NCI-H1694 treated with DMSO at 0.1 percent for 48 hours (cell line): ENCODE measurements around the gene EID1.
"Not testable (repeated sequence)": the region's sequence is repeated elsewhere in the genome, so short reads cannot be mapped to it uniquely, and the experiment has no call there.

Experiments
- DNase-seq: peaks from one replicate; lab custom pipeline; 2025; lab: John Stamatoyannopoulos, UW

The EID1 gene

DNA sequence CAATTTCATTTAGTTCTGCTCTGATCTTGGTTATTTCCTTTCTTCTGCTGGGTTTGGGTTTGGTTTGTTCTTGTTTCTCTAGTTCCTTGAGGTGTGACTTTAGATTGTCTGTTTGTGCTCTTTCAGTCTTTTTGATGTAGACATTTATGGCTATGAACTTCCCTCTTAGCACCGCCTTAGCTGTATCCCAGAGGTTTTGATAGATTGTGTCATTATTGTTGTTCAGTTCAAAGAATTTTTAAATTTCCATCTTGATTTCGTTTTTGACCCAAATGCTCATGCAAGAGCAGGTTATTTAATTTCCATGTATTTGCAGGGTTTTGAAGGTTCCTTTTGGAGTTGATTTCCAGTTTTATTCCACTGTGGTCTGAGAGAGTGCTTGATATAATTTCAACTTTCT is 32.6 kb downstream of the EID1 start:
- DNase-seq = not testable (repeated sequence)

DNA sequence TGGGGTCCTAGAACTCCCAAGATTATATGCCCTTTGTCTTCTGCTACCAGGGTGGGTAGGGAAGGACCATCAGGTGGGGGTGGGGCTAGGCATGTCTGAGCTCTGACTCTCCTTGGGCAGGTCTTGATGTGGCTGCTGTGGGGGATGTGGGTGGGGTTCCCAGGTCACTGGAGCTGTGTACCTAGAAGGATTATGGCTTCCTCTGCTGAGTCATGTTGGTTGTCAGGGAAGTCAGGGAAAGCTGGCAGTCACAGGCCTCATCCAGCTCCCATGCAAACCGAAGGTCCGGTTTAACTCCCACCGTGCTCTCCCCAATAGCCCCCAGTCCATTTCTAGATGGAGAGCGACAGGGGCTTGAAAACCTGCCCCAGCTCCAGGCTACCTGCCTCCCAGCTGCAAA is 35.2 kb downstream of the EID1 start:
- no peak for DNase-seq

DNA sequence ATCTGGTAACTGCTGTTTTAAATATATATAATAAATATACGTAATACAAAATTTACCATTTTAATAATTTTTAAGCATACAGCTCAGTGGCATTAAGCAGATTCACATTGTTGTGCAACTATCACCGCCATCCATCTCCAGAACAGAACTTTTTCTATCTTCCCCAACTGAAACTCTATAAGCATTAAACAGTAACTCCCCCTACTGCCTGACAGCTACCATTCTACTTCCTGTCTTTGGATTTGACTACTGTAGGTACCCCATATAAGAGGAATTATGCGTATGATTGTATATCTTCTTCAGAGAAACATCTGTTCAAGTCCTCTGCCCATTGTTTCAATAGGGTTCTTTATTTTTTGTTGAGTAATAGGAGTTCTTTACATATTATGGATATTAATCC is 36.8 kb downstream of the EID1 start:
- DNase-seq = no peak

DNA sequence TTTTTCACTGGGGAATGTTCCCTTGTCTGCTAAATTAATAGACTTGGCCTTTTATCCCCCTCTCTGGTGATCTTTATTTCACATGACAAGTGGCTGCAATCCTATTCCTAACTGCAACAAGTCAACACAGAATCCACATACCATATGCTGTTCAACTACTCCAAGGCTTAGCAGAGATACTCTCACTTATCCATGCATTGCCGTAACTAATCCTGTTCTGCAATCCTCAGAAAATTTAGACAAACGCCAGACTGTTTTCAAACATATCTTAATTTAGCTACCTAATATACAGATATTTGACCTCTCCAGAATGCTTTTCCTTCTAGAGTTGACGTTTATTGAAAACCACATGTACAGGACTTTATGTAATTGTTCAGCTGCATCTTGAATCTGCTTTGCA is 37.9 kb downstream of the EID1 start:
- DNase-seq = no peak

GRCh38 chr15:48916721-48917120 is 38.8 kb downstream of the EID1 start:
- DNase-seq = no peak

DNA sequence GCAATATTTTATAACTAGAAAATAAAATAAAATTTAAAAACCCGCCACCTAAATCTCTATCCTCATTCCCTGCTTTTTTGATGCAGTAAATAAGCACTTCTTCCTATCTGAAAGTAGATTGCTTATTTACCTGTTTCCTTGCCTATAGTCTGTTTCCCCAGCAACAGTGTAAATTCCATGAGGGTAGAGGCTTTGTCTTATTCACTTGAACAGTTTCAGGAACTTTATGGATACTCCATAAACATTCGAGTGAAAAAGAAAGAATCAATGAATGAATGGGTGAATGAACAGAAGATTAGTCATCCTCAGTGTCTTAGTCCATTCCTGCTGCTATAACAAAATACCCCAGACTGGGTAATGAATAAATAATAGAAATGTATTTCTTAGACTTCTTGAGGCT is 44.1 kb downstream of the EID1 start:
- no peak for DNase-seq

DNA sequence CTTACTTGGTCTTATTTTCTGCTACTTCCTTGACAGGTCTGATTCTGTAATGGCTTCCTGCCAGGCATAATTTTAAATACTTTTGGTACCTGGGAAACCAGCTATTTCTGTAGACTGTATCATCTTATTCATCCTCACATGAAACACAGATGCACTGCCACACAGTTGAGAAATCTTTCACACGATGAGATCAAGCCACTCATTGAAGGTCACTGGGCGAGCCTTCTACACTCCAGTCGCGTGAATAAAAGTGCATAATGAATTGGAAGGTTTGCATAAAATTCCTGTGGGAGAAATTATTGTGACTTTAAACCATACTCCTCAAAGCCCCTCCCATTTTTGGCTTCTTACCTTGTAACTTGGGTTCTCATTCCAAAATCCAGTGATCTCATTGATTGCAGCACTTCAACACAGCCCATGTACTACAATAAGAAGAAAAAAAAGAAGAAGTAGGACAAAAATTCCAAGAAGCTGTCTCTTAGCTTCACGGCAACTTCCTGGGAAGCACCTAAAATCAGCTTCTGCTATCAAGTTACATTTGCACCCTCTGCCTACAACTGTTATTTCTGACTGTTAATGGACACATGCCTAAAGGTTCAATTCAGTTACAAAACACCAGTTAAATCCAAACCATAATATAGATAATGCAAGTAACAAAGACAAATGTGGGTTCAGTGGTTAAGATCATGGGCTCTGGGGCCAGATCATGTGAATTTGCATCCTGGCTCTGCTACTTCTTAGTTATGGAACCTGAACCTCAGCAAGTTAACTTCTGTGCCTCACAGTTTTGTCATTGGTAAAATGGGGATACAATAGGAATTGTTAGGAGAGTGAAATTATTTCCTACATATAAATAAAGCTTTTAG is 46.8 kb downstream of the EID1 start:
- no peak for DNase-seq

DNA sequence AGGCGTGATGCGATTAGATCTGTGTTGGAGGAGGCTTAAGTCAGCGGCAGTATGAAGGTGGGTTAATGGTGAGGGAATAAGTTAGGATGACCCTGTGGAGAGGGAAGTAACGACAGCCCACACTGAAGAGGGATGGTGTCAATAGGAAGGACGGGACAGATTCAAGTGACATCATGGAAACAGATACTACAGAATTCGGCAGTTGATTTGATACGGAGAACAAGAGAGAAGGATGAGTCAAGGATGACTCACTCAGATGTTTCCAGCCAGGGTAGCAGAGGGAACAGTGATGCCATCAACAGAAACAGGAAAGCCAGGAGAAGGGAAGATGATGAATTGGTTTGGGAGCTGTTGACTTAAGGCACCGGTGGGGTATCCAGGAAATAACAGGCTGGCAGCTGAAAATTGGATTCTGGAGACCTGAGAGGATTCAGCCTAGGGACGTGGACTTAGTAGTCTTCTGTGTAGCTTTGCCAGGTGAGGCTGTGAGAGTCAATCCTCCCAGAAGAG is 47.8 kb downstream of the EID1 start:
- no peak for DNase-seq

DNA sequence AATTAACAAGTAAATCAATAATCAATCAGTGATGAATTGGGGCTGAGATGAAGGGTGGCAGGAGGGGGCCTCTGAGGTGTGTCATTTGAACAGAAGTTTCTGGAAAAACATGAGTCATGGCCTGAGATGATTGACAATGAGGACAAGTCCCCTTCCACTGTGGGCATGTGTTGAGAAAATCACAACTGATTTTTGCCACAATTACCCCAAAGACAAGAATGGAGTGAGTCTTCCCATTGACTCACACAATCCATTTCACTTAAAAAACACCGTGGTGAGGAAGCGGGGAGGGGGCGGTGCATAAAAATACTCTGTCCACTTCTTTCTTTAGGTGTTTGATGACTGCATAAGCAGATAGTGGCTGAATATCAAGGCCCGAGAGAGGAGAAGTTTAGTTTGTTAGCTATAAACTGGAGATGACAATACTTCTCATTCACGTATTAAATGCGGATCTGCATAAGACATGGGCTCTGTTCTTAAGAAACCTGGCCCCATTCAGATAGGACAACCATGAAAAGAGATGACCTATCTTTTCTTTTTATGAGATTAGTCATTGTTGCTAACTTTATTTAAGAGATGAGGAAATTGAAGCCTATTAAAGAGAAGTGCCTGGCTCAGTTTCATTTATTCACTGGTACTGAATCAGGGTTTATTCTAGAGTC is 51.1 kb downstream of the EID1 start:
- DNase-seq = no peak

- DNase-seq = no peak
Observed at GRCh38 chr15:48929661-48930060, 51.7 kb downstream of the EID1 start.
